PC-3 (cell line): ENCODE data around the gene ZYG11B.

Source experiments
- EZH2 ChIP-seq: fragments of 300-600 bp; sonication (generic); IDR thresholded peaks from one replicate; pipeline ENCODE4 v1.6.1; 2017; ENCODE audit warnings: antibody characterized with exemption, mild to moderate bottlenecking, low read length; ENCODE audit not compliant: unreplicated experiment
- EZH2phosphoT487 ChIP-seq: fragments of 300-600 bp; sonication (generic); IDR thresholded peaks from 2 replicates; pipeline ENCODE4 v1.6.1; 2018; ENCODE audit warnings: mild to moderate bottlenecking, antibody characterized with exemption, low read length, borderline replicate concordance
- TF ChIP-seq, protein P1 (sequence below): fragments of 300-600 bp; sonication (generic); conservative IDR thresholded peaks from 2 replicates; pipeline ENCODE4 v1.5.1; 2017; ENCODE audit warnings: antibody characterized with exemption, low read depth, mild to moderate bottlenecking, low read length

DNA sequence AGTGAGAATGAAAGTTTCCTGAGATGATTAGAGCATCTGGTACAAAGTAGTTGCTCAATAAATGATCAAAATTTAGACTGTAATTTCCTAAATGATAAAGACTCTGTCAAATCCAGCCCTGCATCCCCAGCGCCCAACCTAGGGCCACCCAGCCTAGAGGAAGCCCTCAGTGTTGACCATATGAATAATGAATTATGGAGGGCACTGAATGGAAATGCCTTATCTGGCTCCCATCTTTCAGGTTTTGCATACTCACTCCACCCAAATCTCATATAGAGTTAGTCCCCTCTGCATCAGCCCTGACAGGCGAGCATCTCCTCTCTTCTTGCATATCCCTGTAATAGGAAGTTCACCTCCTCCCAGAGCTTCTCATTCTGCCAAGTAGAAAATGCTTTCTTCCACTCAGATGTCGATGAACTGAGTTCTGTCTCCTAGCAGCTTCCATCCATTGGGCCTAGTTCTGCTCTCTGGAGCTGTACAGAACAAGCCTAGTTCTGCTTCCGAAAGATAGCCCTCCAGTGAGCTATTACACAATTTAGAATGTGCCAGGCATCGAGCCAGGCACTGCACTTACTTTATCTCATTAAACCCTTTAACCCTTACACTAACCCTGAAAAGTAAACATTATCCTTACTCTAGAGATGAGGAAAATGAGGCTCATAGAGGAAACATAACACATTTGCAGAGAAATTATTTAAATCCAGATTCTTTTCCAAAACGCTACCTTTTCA is 49.0 kb upstream of the ZYG11B start:
- TF ChIP-seq, protein P1, sequence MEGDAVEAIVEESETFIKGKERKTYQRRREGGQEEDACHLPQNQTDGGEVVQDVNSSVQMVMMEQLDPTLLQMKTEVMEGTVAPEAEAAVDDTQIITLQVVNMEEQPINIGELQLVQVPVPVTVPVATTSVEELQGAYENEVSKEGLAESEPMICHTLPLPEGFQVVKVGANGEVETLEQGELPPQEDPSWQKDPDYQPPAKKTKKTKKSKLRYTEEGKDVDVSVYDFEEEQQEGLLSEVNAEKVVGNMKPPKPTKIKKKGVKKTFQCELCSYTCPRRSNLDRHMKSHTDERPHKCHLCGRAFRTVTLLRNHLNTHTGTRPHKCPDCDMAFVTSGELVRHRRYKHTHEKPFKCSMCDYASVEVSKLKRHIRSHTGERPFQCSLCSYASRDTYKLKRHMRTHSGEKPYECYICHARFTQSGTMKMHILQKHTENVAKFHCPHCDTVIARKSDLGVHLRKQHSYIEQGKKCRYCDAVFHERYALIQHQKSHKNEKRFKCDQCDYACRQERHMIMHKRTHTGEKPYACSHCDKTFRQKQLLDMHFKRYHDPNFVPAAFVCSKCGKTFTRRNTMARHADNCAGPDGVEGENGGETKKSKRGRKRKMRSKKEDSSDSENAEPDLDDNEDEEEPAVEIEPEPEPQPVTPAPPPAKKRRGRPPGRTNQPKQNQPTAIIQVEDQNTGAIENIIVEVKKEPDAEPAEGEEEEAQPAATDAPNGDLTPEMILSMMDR, result no peak
- TF ChIP-seq EZH2, result no peak
- TF ChIP-seq EZH2phosphoT487, result no peak
